PC-3 (cell line): ENCODE results near the gene MGMT. TPM values are rescaled to one million over a fixed set of nuclear protein-coding genes. Genes with fewer than 3 reads are reported as not detected.

Source experiments
- ATAC-seq: fragments of 200-7000 bp; cut with Tn5 transposase; 2 replicates; pipeline ENCODE4 v1.9.1; 2020; ENCODE audit warnings: mild to moderate bottlenecking, moderate library complexity
- BruUV-seq: library from RNA; stranded (reverse); fragments of 400-500 nt; replicated peaks from 2 replicates; lab custom pipeline; 2021; lab: Mats Ljungman, UMichigan
- CTCF ChIA-PET: fragments of 300-600 bp; sonication (Branson Sonifier 250); formaldehyde crosslinking; loops from one replicate; lab custom pipeline; 2022; ENCODE audit warnings: antibody characterized with exemption; lab: Charles Lee
- POLR2A ChIA-PET: fragments of 300-600 bp; sonication (Branson Sonifier 250); formaldehyde crosslinking; loops from one replicate; lab custom pipeline; 2022; ENCODE audit warnings: antibody characterized with exemption; ENCODE audit not compliant: unreplicated experiment; lab: Charles Lee
- DNase-seq: peaks from one replicate; pipeline ENCODE4 v3.0.0-alpha.2; 2015
- H2AFZ ChIP-seq: fragments of 300-600 bp; sonication (generic); 2 replicates; pipeline ENCODE4 v1.6.0; 2016; ENCODE audit warnings: antibody characterized with exemption, low read length
- H3F3A ChIP-seq: fragments of 300-600 bp; sonication (generic); one replicate; pipeline ENCODE4 v1.6.0; 2017; ENCODE audit warnings: antibody characterized with exemption, low read length, control low read depth, mild to moderate bottlenecking; ENCODE audit not compliant: unreplicated experiment
- H3K27ac ChIP-seq: fragments of 300-600 bp; sonication (generic); 2 replicates; pipeline ENCODE4 v1.5.1; 2016; ENCODE audit warnings: mild to moderate bottlenecking, low read length
- H3K27me3 ChIP-seq: fragments of 300-600 bp; sonication (generic); 2 replicates; pipeline ENCODE4 v1.6.1; 2016; ENCODE audit warnings: low read length, mixed read lengths
- H3K36me3 ChIP-seq: fragments of 300-600 bp; sonication (generic); 2 replicates; pipeline ENCODE4 v1.6.1; 2016; ENCODE audit warnings: low read depth, mixed run types, low read length, mixed read lengths
- H3K4me1 ChIP-seq: fragments of 300-600 bp; sonication (generic); 2 replicates; pipeline ENCODE4 v1.5.1; 2016; ENCODE audit warnings: low read length; ENCODE audit not compliant: insufficient read depth
- H3K4me2 ChIP-seq: fragments of 300-600 bp; sonication (generic); 2 replicates; pipeline ENCODE4 v1.6.0; 2016; ENCODE audit warnings: low read length
- H3K4me3 ChIP-seq: fragments of 300-600 bp; sonication (generic); 2 replicates; pipeline ENCODE4 v1.5.1; 2016; ENCODE audit warnings: mild to moderate bottlenecking, low read length, mixed read lengths
- H3K79me2 ChIP-seq: fragments of 300-600 bp; sonication (generic); 2 replicates; pipeline ENCODE4 v1.6.1; 2017; ENCODE audit warnings: low read length, mixed read lengths
- H3K9ac ChIP-seq: fragments of 300-600 bp; sonication (generic); 2 replicates; pipeline ENCODE4 v1.6.0; 2016; ENCODE audit warnings: mild to moderate bottlenecking, low read length
- H3K9me2 ChIP-seq: fragments of 300-600 bp; sonication (generic); replicated peaks from 2 replicates; pipeline ENCODE4 v1.6.1; 2016; ENCODE audit warnings: mixed run types, low read length, mixed read lengths
- H3K9me3 ChIP-seq: fragments of 300-600 bp; sonication (generic); 2 replicates; pipeline ENCODE4 v1.6.1; 2016; ENCODE audit warnings: low read length, mixed read lengths
- H4K20me1 ChIP-seq: fragments of 300-600 bp; sonication (generic); 2 replicates; pipeline ENCODE4 v1.6.1; 2016; ENCODE audit warnings: low read length, mixed read lengths
- EZH2 ChIP-seq: fragments of 300-600 bp; sonication (generic); IDR thresholded peaks from one replicate; pipeline ENCODE4 v1.6.1; 2017; ENCODE audit warnings: antibody characterized with exemption, mild to moderate bottlenecking, low read length; ENCODE audit not compliant: unreplicated experiment
- EZH2phosphoT487 ChIP-seq: fragments of 300-600 bp; sonication (generic); IDR thresholded peaks from 2 replicates; pipeline ENCODE4 v1.6.1; 2018; ENCODE audit warnings: mild to moderate bottlenecking, antibody characterized with exemption, low read length, borderline replicate concordance
- intact Hi-C: fragments of 100-400 bp; cut with micrococcal nuclease; formaldehyde crosslinking; loops from 2 replicates; pipeline ENCODE4 v1.9.0; 2023
- total RNA-seq: library from RNA; depleted of rRNA; stranded (reverse); fragments of >200 nt; gene quantifications from 2 replicates; pipeline ENCODE4 v1.2.3, GENCODE V29; 2014
- TF ChIP-seq, protein P1 (sequence below): fragments of 300-600 bp; sonication (generic); conservative IDR thresholded peaks from 2 replicates; pipeline ENCODE4 v1.5.1; 2017; ENCODE audit warnings: antibody characterized with exemption, low read depth, mild to moderate bottlenecking, low read length

MGMT gene
- total RNA-seq, 1 experiment from 2014 or later = 19.8 TPM

DNA sequence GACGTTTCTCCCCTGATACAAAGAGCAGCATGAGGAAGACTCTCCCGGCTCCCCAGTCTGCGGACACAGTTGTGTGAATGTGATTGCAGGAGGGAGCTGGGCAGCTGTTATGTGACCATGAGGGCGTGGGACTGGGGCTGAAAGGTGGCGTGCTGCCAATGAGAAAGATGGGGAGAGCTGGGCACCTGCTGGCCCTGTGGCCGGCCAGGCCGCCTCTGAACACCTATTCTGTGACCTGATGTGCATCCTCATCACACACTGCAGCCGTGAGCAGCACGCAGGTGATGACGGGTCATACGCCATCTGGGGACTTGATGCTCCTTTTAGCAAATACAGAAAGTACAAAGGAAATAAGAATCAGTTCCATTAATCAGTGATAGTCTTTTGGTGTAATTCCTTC is 86.9 kb downstream of the MGMT start:
- H3K9me2 ChIP-seq = no peaks in the 10 kb centered on the region
- H4K20me1 ChIP-seq = no peaks in the 10 kb centered on the region
- no peak for TF ChIP-seq EZH2
- TF ChIP-seq, protein P1, sequence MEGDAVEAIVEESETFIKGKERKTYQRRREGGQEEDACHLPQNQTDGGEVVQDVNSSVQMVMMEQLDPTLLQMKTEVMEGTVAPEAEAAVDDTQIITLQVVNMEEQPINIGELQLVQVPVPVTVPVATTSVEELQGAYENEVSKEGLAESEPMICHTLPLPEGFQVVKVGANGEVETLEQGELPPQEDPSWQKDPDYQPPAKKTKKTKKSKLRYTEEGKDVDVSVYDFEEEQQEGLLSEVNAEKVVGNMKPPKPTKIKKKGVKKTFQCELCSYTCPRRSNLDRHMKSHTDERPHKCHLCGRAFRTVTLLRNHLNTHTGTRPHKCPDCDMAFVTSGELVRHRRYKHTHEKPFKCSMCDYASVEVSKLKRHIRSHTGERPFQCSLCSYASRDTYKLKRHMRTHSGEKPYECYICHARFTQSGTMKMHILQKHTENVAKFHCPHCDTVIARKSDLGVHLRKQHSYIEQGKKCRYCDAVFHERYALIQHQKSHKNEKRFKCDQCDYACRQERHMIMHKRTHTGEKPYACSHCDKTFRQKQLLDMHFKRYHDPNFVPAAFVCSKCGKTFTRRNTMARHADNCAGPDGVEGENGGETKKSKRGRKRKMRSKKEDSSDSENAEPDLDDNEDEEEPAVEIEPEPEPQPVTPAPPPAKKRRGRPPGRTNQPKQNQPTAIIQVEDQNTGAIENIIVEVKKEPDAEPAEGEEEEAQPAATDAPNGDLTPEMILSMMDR = no peak
- no peak for TF ChIP-seq EZH2phosphoT487
- ATAC-seq = no peak
- H3K4me3 ChIP-seq = no peak overlapping the region
- no peak overlapping the region for H2AFZ ChIP-seq
- H3F3A ChIP-seq = no peaks in the 10 kb centered on the region
- POLR2A ChIA-PET = no interaction called here
- BruUV-seq = no TSS peak
- H3K9ac ChIP-seq = no peak overlapping the region
- H3K4me2 ChIP-seq = no peak overlapping the region
- DNase-seq = no peak
- no peaks in the 10 kb centered on the region for H3K9me3 ChIP-seq
- no peak overlapping the region for H3K27ac ChIP-seq
- H3K4me1 ChIP-seq = no peaks in the 10 kb centered on the region
- CTCF ChIA-PET = no interaction called here
- intact Hi-C loops = no loop called here
- H3K79me2 ChIP-seq = no peaks in the 10 kb centered on the region
- H3K27me3 ChIP-seq = no peaks in the 10 kb centered on the region
- H3K36me3 ChIP-seq = no peaks in the 10 kb centered on the region

DNA sequence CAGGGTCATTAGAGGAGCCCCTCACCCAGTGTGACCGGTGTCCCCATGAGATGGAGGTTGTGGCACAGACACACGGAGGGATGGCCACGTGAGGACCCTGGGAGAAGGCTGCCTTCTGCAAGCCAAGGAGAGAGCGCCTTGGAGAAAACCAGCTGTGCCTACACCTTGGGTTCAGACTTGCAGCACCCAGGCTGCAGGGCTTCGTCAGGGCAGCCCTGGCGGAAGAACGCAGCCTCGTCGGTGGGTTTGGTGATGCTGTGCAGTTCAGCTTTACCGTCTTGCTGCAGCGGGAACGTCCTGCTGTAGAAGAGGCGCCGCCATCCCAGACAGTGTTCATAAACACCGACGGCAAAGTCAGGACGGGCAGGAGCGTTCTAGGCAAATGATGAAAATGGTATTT is 89.3 kb downstream of the MGMT start:
- H4K20me1 ChIP-seq = no peaks in the 10 kb centered on the region
- no peak overlapping the region for H3K4me3 ChIP-seq
- H3K27ac ChIP-seq = no peak overlapping the region
- no peaks in the 10 kb centered on the region for H3K9me2 ChIP-seq
- no peak overlapping the region for H2AFZ ChIP-seq
- no peaks in the 10 kb centered on the region for H3K27me3 ChIP-seq
- intact Hi-C loops = no loop called here
- H3K36me3 ChIP-seq = no peaks in the 10 kb centered on the region
- DNase-seq (no peak), ATAC-seq (no peak)
- H3K4me2 ChIP-seq = no peak overlapping the region
- CTCF ChIA-PET = no interaction called here
- no peaks in the 10 kb centered on the region for H3K9me3 ChIP-seq
- no peaks in the 10 kb centered on the region for H3K4me1 ChIP-seq
- no TSS peak for BruUV-seq
- H3K9ac ChIP-seq = no peak overlapping the region
- POLR2A ChIA-PET = no interaction called here
- no peaks in the 10 kb centered on the region for H3F3A ChIP-seq
- TF ChIP-seq, protein P1 = no peak
- no peak for TF ChIP-seq EZH2phosphoT487
- TF ChIP-seq EZH2 = no peak
- no peaks in the 10 kb centered on the region for H3K79me2 ChIP-seq

DNA sequence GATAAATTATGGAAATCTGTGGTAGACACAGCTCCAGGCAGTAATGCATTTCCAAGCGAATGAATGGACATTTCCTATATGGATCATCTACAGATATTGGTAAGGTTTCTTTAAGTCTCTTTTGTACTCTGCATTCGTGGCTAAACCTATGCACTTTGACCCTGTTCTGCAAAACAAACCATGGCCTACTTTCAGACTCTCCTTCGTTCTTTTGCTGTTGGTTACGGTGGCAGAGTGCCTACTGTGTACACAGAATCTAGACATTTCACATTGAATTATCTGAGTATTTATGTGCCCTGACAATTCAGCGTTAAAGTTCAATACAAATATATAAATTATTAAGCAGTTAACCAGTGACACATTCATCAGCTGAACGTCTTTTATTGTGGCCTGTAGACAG is 93.3 kb downstream of the MGMT start:
- ChIA-PET CTCF (no interaction called here), POLR2A (no interaction called here)
- intact Hi-C loops = no loop called here
- DNase-seq (no peak), ATAC-seq (no peak)
- no TSS peak for BruUV-seq
- H3K27me3 ChIP-seq = no peaks in the 10 kb centered on the region
- H2AFZ ChIP-seq = no peak overlapping the region
- no peaks in the 10 kb centered on the region for H3K4me1 ChIP-seq
- H3K9me2 ChIP-seq = no peaks in the 10 kb centered on the region
- no peak overlapping the region for H3K4me2 ChIP-seq
- H3K79me2 ChIP-seq = no peaks in the 10 kb centered on the region
- H3K9me3 ChIP-seq = no peaks in the 10 kb centered on the region
- H3K27ac ChIP-seq = no peak overlapping the region
- H3K36me3 ChIP-seq = no peaks in the 10 kb centered on the region
- H3K4me3 ChIP-seq = no peak overlapping the region
- no peak overlapping the region for H3K9ac ChIP-seq
- H4K20me1 ChIP-seq = no peaks in the 10 kb centered on the region
- no peaks in the 10 kb centered on the region for H3F3A ChIP-seq
- TF ChIP-seq EZH2phosphoT487 (no peak), EZH2 (no peak)
- TF ChIP-seq, protein P1 = no peak
